DND-41 (cell line): ENCODE results near the gene DBF4.

Experiments used
- ATAC-seq: fragments of 200-7000 bp; cut with Tn5 transposase; 3 replicates; pipeline ENCODE4 v1.9.1; 2021; ENCODE audit warnings: low read depth; ENCODE audit not compliant: insufficient read depth
- DNase-seq: peaks from one replicate; pipeline ENCODE4 v3.0.0-alpha.2; 2020
- H2AFZ ChIP-seq: 2 replicates; pipeline ENCODE4 v1.6.0; 2012; ENCODE audit warnings: low read depth, low read length
- H3K27ac ChIP-seq: 2 replicates; pipeline ENCODE4 v1.5.1; 2012; ENCODE audit warnings: low read length, inconsistent platforms
- H3K27me3 ChIP-seq: fragments of 200-600 bp; sonication (generic); 2 replicates; pipeline ENCODE4 v1.6.0; 2012; ENCODE audit warnings: low read length, mild to moderate bottlenecking, inconsistent platforms; ENCODE audit not compliant: insufficient read depth, poor library complexity
- H3K36me3 ChIP-seq: 2 replicates; pipeline ENCODE4 v1.5.1; 2012; ENCODE audit warnings: low read length, inconsistent platforms; ENCODE audit not compliant: insufficient read depth
- H3K4me1 ChIP-seq: 2 replicates; pipeline ENCODE4 v1.5.1; 2012; ENCODE audit warnings: mild to moderate bottlenecking, low read length; ENCODE audit not compliant: insufficient read depth
- H3K4me2 ChIP-seq: 2 replicates; pipeline ENCODE4 v1.6.0; 2012; ENCODE audit warnings: mild to moderate bottlenecking, moderate library complexity, low read length, inconsistent platforms; ENCODE audit not compliant: insufficient read depth
- H3K4me3 ChIP-seq, 2 experiments: fragments of 200-600 bp in 1 of 2; shearing (Covaris generic) in 1 of 2; 2 replicates each; pipeline ENCODE4 v1.5.1; 2012 to 2016; ENCODE audit warnings: inconsistent platforms in 2 of 2, low read length in 2 of 2, mild to moderate bottlenecking in 2 of 2, low read depth in 1 of 2, moderate library complexity in 1 of 2
- H3K79me2 ChIP-seq: 2 replicates; pipeline ENCODE4 v1.6.0; 2012; ENCODE audit warnings: low read length, inconsistent platforms; ENCODE audit not compliant: insufficient read depth
- H3K9ac ChIP-seq: 2 replicates; pipeline ENCODE4 v1.6.0; 2012; ENCODE audit warnings: low read depth, mild to moderate bottlenecking, inconsistent platforms, low read length, moderate library complexity
- H3K9me3 ChIP-seq: 2 replicates; pipeline ENCODE4 v1.5.1; 2012; ENCODE audit warnings: low read length, moderate library complexity, mild to moderate bottlenecking, inconsistent platforms; ENCODE audit not compliant: insufficient read depth, severe bottlenecking
- H4K20me1 ChIP-seq: 2 replicates; pipeline ENCODE4 v1.6.0; 2012; ENCODE audit warnings: low read length; ENCODE audit not compliant: insufficient read depth
- CTCF ChIP-seq: IDR thresholded peaks from 2 replicates; pipeline ENCODE4 v1.5.1; 2012; ENCODE audit warnings: borderline replicate concordance, low read length, moderate library complexity, mild to moderate bottlenecking; ENCODE audit not compliant: poor library complexity, severe bottlenecking; ENCODE audit errors: extremely low read depth
- EZH2 ChIP-seq: IDR thresholded peaks from 3 replicates; pipeline ENCODE4 v1.6.1; 2012; ENCODE audit warnings: borderline replicate concordance, low read depth, mild to moderate bottlenecking, moderate library complexity, low read length, inconsistent platforms; ENCODE audit not compliant: severe bottlenecking

DBF4 gene

GRCh38 chr7:87933953-87934698 is 57.8 kb downstream of the DBF4 start, which contains the start of gene ADAM22:
TSS of gene ADAM22 (plus strand) at chr7:87934251. CDS start at chr7:87934466, 215 bp downstream.
- Histone ChIP-seq H2AFZ (peak within 1 kb of the TSS; percentile 81), H3K27ac (peak within 1 kb of the TSS; percentile 81), H3K4me1 (peaks cover 28% of the 10 kb centered on the region), H3K4me2 (peak within 1 kb of the TSS; percentile 90), H3K27me3 (no peaks in the 10 kb centered on the region), H3K9me3 (no peaks in the 10 kb centered on the region), H3K4me3 (peak within 1 kb of the TSS; percentile 57 to 68), H3K79me2 (peaks cover 7% of the 10 kb centered on the region), H3K36me3 (peaks cover 15% of the 10 kb centered on the region), H3K9ac (peak within 1 kb of the TSS; percentile 72), H4K20me1 (no peaks in the 10 kb centered on the region)
- ATAC-seq (peak; percentile 96), DNase-seq (peak; percentile 95)
- TF ChIP-seq CTCF (peak; percentile 47), EZH2 (no peak)

- H3K9ac ChIP-seq, result peak overlapping the region; percentile 72
- no peaks in the 10 kb centered on the region for H4K20me1 ChIP-seq
- peaks cover 7% of the 10 kb centered on the region for H3K79me2 ChIP-seq
- peak overlapping the region; percentile 81 for H2AFZ ChIP-seq
- peak overlapping the region; percentile 57 to 68 for H3K4me3 ChIP-seq
- peaks cover 28% of the 10 kb centered on the region for H3K4me1 ChIP-seq
- H3K36me3 ChIP-seq, result peaks cover 20% of the 10 kb centered on the region
- no peaks in the 10 kb centered on the region for H3K9me3 ChIP-seq
- peak; percentile 36 for DNase-seq
- ATAC-seq, result peak; percentile 8; the same call in 2 of the 3 replicates
- no peaks in the 10 kb centered on the region for H3K27me3 ChIP-seq
- H3K4me2 ChIP-seq, result peak overlapping the region; percentile 90
- peak overlapping the region; percentile 81 for H3K27ac ChIP-seq
- TF ChIP-seq CTCF (no peak), EZH2 (no peak)
Observed at GRCh38 chr7:87934699-87935383, 58.5 kb downstream of the DBF4 start.

DNA sequence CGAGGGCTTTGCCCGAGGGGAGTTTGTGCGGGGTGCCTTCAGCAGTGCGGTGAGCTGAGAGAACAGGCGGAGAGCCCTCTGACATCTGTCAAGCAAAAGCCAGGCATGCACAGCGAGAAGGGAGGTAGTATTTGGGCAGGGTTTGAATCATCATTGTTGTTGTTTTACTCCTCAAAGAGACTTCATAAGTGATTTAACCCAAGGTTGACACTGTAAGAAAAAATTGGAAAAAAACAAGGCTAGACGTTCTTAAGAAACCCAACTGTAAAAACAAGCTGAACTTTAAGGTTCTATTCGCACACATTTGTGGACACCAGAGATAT is 59.1 kb downstream of the DBF4 start:
- H3K4me2 ChIP-seq, result peak overlapping the region; percentile 90
- peaks cover 23% of the 10 kb centered on the region for H3K36me3 ChIP-seq
- H3K4me3 ChIP-seq, result peak overlapping the region; percentile 57 to 68; a peak in 3 of 4 replicates
- TF ChIP-seq CTCF (no peak), EZH2 (no peak)
- 0 out of 2 replicates have a peak overlapping the region, but pooled peaks have one; percentile 81 for H3K27ac ChIP-seq
- ATAC-seq (no peak), DNase-seq (no peak)
- no peaks in the 10 kb centered on the region for H3K9me3 ChIP-seq
- no peaks in the 10 kb centered on the region for H3K27me3 ChIP-seq
- no peaks in the 10 kb centered on the region for H4K20me1 ChIP-seq
- 0 out of 2 replicates have a peak overlapping the region, but pooled peaks have one; percentile 81 for H2AFZ ChIP-seq
- peak overlapping the region; percentile 72 for H3K9ac ChIP-seq
- peaks cover 7% of the 10 kb centered on the region for H3K79me2 ChIP-seq
- H3K4me1 ChIP-seq, result peaks cover 28% of the 10 kb centered on the region
